ENCODE data around the gene PLA2G3.
"Not testable (repeated sequence)": the region's sequence is repeated elsewhere in the genome, so short reads cannot be mapped to it uniquely, and the experiment has no call there.

The PLA2G3 gene

GRCh38 chr22:31099841-31100761, 40.2 kb downstream of the PLA2G3 start:
- DNase-seq (ENCODE audit: low spot score), result no peak

GRCh38 chr22:31099386-31099785, 40.9 kb downstream of the PLA2G3 start:
- DNase-seq (ENCODE audit: low spot score), result no peak

- DNase-seq (ENCODE audit: low spot score), result no peak
Observed at GRCh38 chr22:31098632-31099110, 41.6 kb downstream of the PLA2G3 start.

GRCh38 chr22:31097941-31098631, 42.2 kb downstream of the PLA2G3 start:
- no peak for DNase-seq (ENCODE audit: low spot score)

GRCh38 chr22:31097539-31097938, 42.8 kb downstream of the PLA2G3 start:
- not testable (repeated sequence) for DNase-seq (ENCODE audit: low spot score)

- DNase-seq (ENCODE audit: low spot score), result no peak
Observed at GRCh38 chr22:31096657-31097279, 43.5 kb downstream of the PLA2G3 start.

- no peak for DNase-seq (ENCODE audit: low spot score)
Observed at GRCh38 chr22:31095637-31096249, 44.6 kb downstream of the PLA2G3 start.

- DNase-seq (ENCODE audit: low spot score), result no peak
Observed at GRCh38 chr22:31094741-31095140, 45.6 kb downstream of the PLA2G3 start.

- DNase-seq (ENCODE audit: low spot score), result no peak
Observed at GRCh38 chr22:31094021-31094551, 46.2 kb downstream of the PLA2G3 start.

- no peak for DNase-seq (ENCODE audit: low spot score)
Observed at GRCh38 chr22:31093086-31093850, 47.0 kb downstream of the PLA2G3 start.

GRCh38 chr22:31092161-31092560, 48.1 kb downstream of the PLA2G3 start:
- DNase-seq (ENCODE audit: low spot score), result no peak

GRCh38 chr22:31091106-31091975, 49.0 kb downstream of the PLA2G3 start:
- no peak for DNase-seq (ENCODE audit: low spot score)

GRCh38 chr22:31090217-31091085, 49.9 kb downstream of the PLA2G3 start:
- DNase-seq (ENCODE audit: low spot score), result no peak

GRCh38 chr22:31089160-31090100, 50.9 kb downstream of the PLA2G3 start:
- DNase-seq (ENCODE audit: low spot score), result no peak

GRCh38 chr22:31088233-31088986, 51.9 kb downstream of the PLA2G3 start:
- DNase-seq (ENCODE audit: low spot score), result no peak

GRCh38 chr22:31087744-31088215, 52.5 kb downstream of the PLA2G3 start:
- DNase-seq (ENCODE audit: low spot score), result no peak

GRCh38 chr22:31086703-31087330, 53.5 kb downstream of the PLA2G3 start:
- DNase-seq (ENCODE audit: low spot score), result no peak
